B cell (primary cell): ENCODE results near the gene TAS2R13. TPM values are rescaled to one million over a fixed set of nuclear protein-coding genes. Genes with fewer than 3 reads are reported as not detected.

Experiments used
- ATAC-seq: fragments of 200-7000 bp; cut with Tn5 transposase; one replicate; pipeline ENCODE4 v1.10.0; 2021; ENCODE audit warnings: low read depth, mild to moderate bottlenecking, moderate number of reproducible peaks, moderate library complexity
- CTCF ChIA-PET: fragments of 350-600 bp; sonication (Branson Sonifier 250); formaldehyde crosslinking; loops from one replicate; lab custom pipeline; 2021; ENCODE audit warnings: antibody characterized with exemption, inconsistent platforms; lab: Charles Lee
- POLR2A ChIA-PET: fragments of 350-600 bp; sonication (Branson Sonifier 250); formaldehyde crosslinking; loops from one replicate; lab custom pipeline; 2021; ENCODE audit warnings: antibody characterized with exemption; lab: Charles Lee
- DNase-seq: peaks from one replicate; pipeline ENCODE4 v3.0.0; 2013
- H2AFZ ChIP-seq: 2 replicates; pipeline ENCODE4 v1.6.1; 2012; ENCODE audit warnings: mild to moderate bottlenecking, low read depth, low read length; ENCODE audit not compliant: insufficient read depth, poor library complexity, severe bottlenecking
- H3K27ac ChIP-seq, 2 donors: 1 replicate in 1 of 2; 2 replicates in 1 of 2; pipeline ENCODE4 v1.5.1; 2012 to 2013; ENCODE audit warnings: low read length in 2 of 2, mild to moderate bottlenecking in 2 of 2, moderate library complexity in 1 of 2
- H3K27me3 ChIP-seq, 4 experiments: fragments of 200-600 bp in 1 of 4; sonication (generic) in 1 of 4; replicated peaks in 1 of 4; 1 replicate in 2 of 4; 2 replicates in 2 of 4; pipeline versions ENCODE4 v1.6.1 to v1.7.0; 2013 to 2016; ENCODE audit warnings: low read length in 3 of 4, mild to moderate bottlenecking in 2 of 4, mixed read lengths in 1 of 4, moderate library complexity in 1 of 4; ENCODE audit not compliant: insufficient read depth in 4 of 4, control insufficient read depth in 3 of 4; ENCODE audit errors: control extremely low read depth in 1 of 4
- H3K36me3 ChIP-seq, 2 experiments: replicated peaks in 1 of 2; 1 replicate in 1 of 2; 2 replicates in 1 of 2; pipeline versions ENCODE4 v1.6.1 to v1.7.1; 2013; ENCODE audit warnings: low read length in 1 of 2; ENCODE audit not compliant: insufficient read depth in 2 of 2, control insufficient read depth in 1 of 2; ENCODE audit errors: control extremely low read depth in 1 of 2, extremely low read depth in 1 of 2
- H3K4me1 ChIP-seq, 2 donors: fragments of 200-600 bp in 1 of 2; sonication (generic) in 1 of 2; 1 replicate in 1 of 2; 2 replicates in 1 of 2; pipeline versions ENCODE4 v1.5.1 to v1.6.1; 2013 to 2017; ENCODE audit warnings: low read length in 2 of 2; ENCODE audit not compliant: control insufficient read depth in 2 of 2, insufficient read depth in 2 of 2
- H3K4me2 ChIP-seq: replicated peaks from 2 replicates; pipeline ENCODE3; 2012; ENCODE audit warnings: mild to moderate bottlenecking, low read depth, low read length; ENCODE audit not compliant: poor library complexity, severe bottlenecking
- H3K4me3 ChIP-seq, 5 experiments: fragments of 200-600 bp in 1 of 5; sonication (generic) in 1 of 5; 1 replicate in 3 of 5; 2 replicates in 2 of 5; pipeline versions ENCODE4 v1.5.1 to v1.7.0; 2011 to 2016; ENCODE audit warnings: low read length in 4 of 5, mild to moderate bottlenecking in 4 of 5, low read depth in 2 of 5, control low read depth in 1 of 5, moderate library complexity in 1 of 5; ENCODE audit not compliant: insufficient read depth in 1 of 5; ENCODE audit errors: control extremely low read depth in 1 of 5, extremely low read depth in 1 of 5
- H3K79me2 ChIP-seq: fragments of 200-600 bp; sonication (generic); one replicate; pipeline ENCODE4 v1.6.0; 2016; ENCODE audit warnings: low read length; ENCODE audit not compliant: control insufficient read depth, insufficient read depth
- H3K9ac ChIP-seq: fragments of 200-600 bp; sonication (generic); 2 replicates; pipeline ENCODE4 v1.6.1; 2017; ENCODE audit warnings: mild to moderate bottlenecking, low read length, moderate library complexity
- H3K9me3 ChIP-seq, 3 donors: one replicate each; pipeline versions ENCODE4 v1.6.1 to v1.7.1; 2013; ENCODE audit warnings: low read length in 2 of 3; ENCODE audit not compliant: control insufficient read depth in 2 of 3, insufficient read depth in 1 of 3; ENCODE audit errors: control extremely low read depth in 1 of 3
- H4K20me1 ChIP-seq: 2 replicates; pipeline ENCODE4 v1.6.0; 2012; ENCODE audit warnings: mild to moderate bottlenecking, low read length; ENCODE audit not compliant: insufficient read depth, control insufficient read depth, poor library complexity, severe bottlenecking
- H3K27ac Mint-ChIP-seq: one replicate; pipeline ENCODE4 v1.8.0; 2021; ENCODE audit warnings: mixed read lengths
- H3K27me3 Mint-ChIP-seq: one replicate; pipeline ENCODE4 v1.8.0; 2021; ENCODE audit warnings: mixed read lengths
- H3K4me1 Mint-ChIP-seq: one replicate; pipeline ENCODE4 v1.8.0; 2021; ENCODE audit warnings: mixed read lengths
- H3K4me3 Mint-ChIP-seq: one replicate; pipeline ENCODE4 v1.8.0; 2021; ENCODE audit warnings: mixed read lengths
- H3K9me3 Mint-ChIP-seq: one replicate; pipeline ENCODE4 v1.8.0; 2022; ENCODE audit warnings: mixed read lengths; ENCODE audit not compliant: insufficient read depth
- CTCF ChIP-seq: fragments of 200-600 bp; IDR thresholded peaks from one replicate; pipeline ENCODE4 v1.8.0; 2022; ENCODE audit warnings: antibody characterized with exemption, mild to moderate bottlenecking
- EZH2 ChIP-seq: IDR thresholded peaks from 2 replicates; pipeline ENCODE4 v1.6.1; 2012; ENCODE audit warnings: borderline replicate concordance, low read depth, mild to moderate bottlenecking, moderate library complexity, low read length; ENCODE audit not compliant: insufficient read depth, poor library complexity, severe bottlenecking
- WGBS: methylation state at CpG from one replicate; pipeline ENCODE4 v1.1.5; 2013; ENCODE audit warnings: missing lambda C conversion rate; ENCODE audit not compliant: insufficient coverage; 5-methylcytosine and 5-hydroxymethylcytosine counted together
- intact Hi-C: fragments of 100-400 bp; cut with micrococcal nuclease; formaldehyde crosslinking; loops from one replicate; pipeline ENCODE4 v1.10.0; 2022
- polyA plus RNA-seq: library from polyadenylated mRNA; depleted of rRNA; stranded (reverse); fragments of >200 nt; gene quantifications from 2 replicates; pipeline ENCODE4 v1.2.3, GENCODE V29; 2012
- total RNA-seq, 2 donors: library from RNA; stranded (reverse); fragments of 120-200 nt in 1 of 2; gene quantifications; 1 replicate in 1 of 2; 2 replicates in 1 of 2; pipeline versions ENCODE4 v1.2.3 to v1.2.4, GENCODE V29; 2013 to 2022

Gene TAS2R13
- total and polyA plus RNA-seq, 2 donors (not counting 1 experiment from before 2014, with no cell fraction given): 0.06 to 0.96 TPM

- Histone ChIP-seq H3K79me2 (no peaks in the 10 kb centered on the region), H4K20me1 (no peaks in the 10 kb centered on the region), H3K4me1 (no peaks in the 10 kb centered on the region), H3K27me3 (no peaks in the 10 kb centered on the region), H3K36me3 (no peaks in the 10 kb centered on the region), H3K9me3 (peaks cover 6 to 32% (median 12%) of the 10 kb centered on the region in 3 donors), H3K9ac (no peak overlapping the region), H3K27ac (no peak overlapping the region), H3K4me3 (no peak overlapping the region), H2AFZ (no peak overlapping the region), H3K4me2 (no peak overlapping the region)
- intact Hi-C loops: no loop called here
- ATAC-seq (no peak), DNase-seq (no peak)
- no peak for TF ChIP-seq EZH2
- TF ChIP-seq CTCF: no peak
- Mint-ChIP-seq H3K4me3 (no peak overlapping the region), H3K27ac (no peak overlapping the region), H3K27me3 (no peaks in the 10 kb centered on the region), H3K9me3 (peaks cover 18% of the 10 kb centered on the region), H3K4me1 (no peaks in the 10 kb centered on the region)
- CTCF ChIA-PET: no interaction called here
- WGBS: 83% methylated on average over 1 of the region's 4 CpGs
- POLR2A ChIA-PET: no interaction called here
These were observed 4.7 kb downstream of the TAS2R13 start for GRCh38 chr12:10904686-10905085.

GRCh38 chr12:10901427-10901826 lies 7.9 kb downstream of the TAS2R13 start:
- Histone ChIP-seq H3K4me2 (no peak overlapping the region), H4K20me1 (no peaks in the 10 kb centered on the region), H2AFZ (no peak overlapping the region), H3K27me3 (no peaks in the 10 kb centered on the region), H3K4me3 (no peak overlapping the region), H3K9ac (no peak overlapping the region), H3K27ac (no peak overlapping the region), H3K36me3 (no peaks in the 10 kb centered on the region), H3K79me2 (no peaks in the 10 kb centered on the region), H3K4me1 (no peaks in the 10 kb centered on the region), H3K9me3 (peaks cover 6 to 32% (median 12%) of the 10 kb centered on the region in 3 donors)
- CTCF ChIA-PET: no interaction called here
- POLR2A ChIA-PET: no interaction called here
- no peaks in the 10 kb centered on the region for H3K4me1 Mint-ChIP-seq
- DNase-seq (no peak), ATAC-seq (no peak)
- H3K27ac Mint-ChIP-seq: no peak overlapping the region
- no peak for TF ChIP-seq EZH2
- TF ChIP-seq CTCF: no peak
- no peak overlapping the region for H3K4me3 Mint-ChIP-seq
- intact Hi-C loops: no loop called here
- H3K27me3 Mint-ChIP-seq: no peaks in the 10 kb centered on the region
- H3K9me3 Mint-ChIP-seq: peaks cover 16% of the 10 kb centered on the region
- WGBS: no CpG with 5 or more reads among the region's 1 CpG
